Progenitor cell of endocrine pancreas (in vitro differentiated cells): ENCODE results near the gene AP2B1. TPM values are rescaled to one million over a fixed set of nuclear protein-coding genes. Genes with fewer than 3 reads are reported as not detected.

Experiments
- DNase-seq: peaks from one replicate; pipeline ENCODE4 v3.0.0; 2021; ENCODE audit warnings: low spot score; ENCODE audit not compliant: unreplicated experiment
- H3K27ac Mint-ChIP-seq: 2 replicates; pipeline ENCODE4 v1.8.0; 2021; ENCODE audit warnings: mild to moderate bottlenecking, moderate library complexity, mixed read lengths
- H3K27me3 Mint-ChIP-seq: 2 replicates; pipeline ENCODE4 v1.8.0; 2021; ENCODE audit warnings: mixed read lengths
- H3K36me3 Mint-ChIP-seq: 2 replicates; pipeline ENCODE4 v1.8.0; 2022; ENCODE audit warnings: mixed read lengths; ENCODE audit not compliant: insufficient read depth
- H3K4me1 Mint-ChIP-seq: 2 replicates; pipeline ENCODE4 v1.8.0; 2021; ENCODE audit warnings: low read depth, mixed read lengths
- H3K4me3 Mint-ChIP-seq: 2 replicates; pipeline ENCODE4 v1.8.0; 2021; ENCODE audit warnings: low read depth, mild to moderate bottlenecking, moderate library complexity, mixed read lengths
- H3K9me3 Mint-ChIP-seq: 2 replicates; pipeline ENCODE4 v1.8.0; 2021; ENCODE audit warnings: low read depth, mixed read lengths
- CTCF ChIP-seq: fragments of 200-600 bp; sonication (generic); IDR thresholded peaks from one replicate; pipeline ENCODE4 v1.5.0; 2021; ENCODE audit warnings: antibody characterized with exemption, mild to moderate bottlenecking; ENCODE audit not compliant: unreplicated experiment
- total RNA-seq: library from RNA; stranded (reverse); gene quantifications from 2 replicates; pipeline ENCODE4 v1.2.1, GENCODE V29; 2021

The AP2B1 gene
- total RNA-seq, 1 donor from 2014 or later, result 194 TPM

- Mint-ChIP-seq H3K36me3 (peaks cover 11% of the 10 kb centered on the region), H3K9me3 (no peaks in the 10 kb centered on the region), H3K4me1 (peaks cover 4% of the 10 kb centered on the region), H3K27me3 (peaks cover 3% of the 10 kb centered on the region), H3K27ac (no peak overlapping the region), H3K4me3 (no peak overlapping the region)
- no peak for DNase-seq
- TF ChIP-seq CTCF, result no peak
These were observed 139.2 kb downstream of the AP2B1 start for GRCh38 chr17:35726127-35726952.

- H3K4me3 Mint-ChIP-seq, result no peak overlapping the region
- H3K4me1 Mint-ChIP-seq, result peaks cover 4% of the 10 kb centered on the region
- H3K9me3 Mint-ChIP-seq, result no peaks in the 10 kb centered on the region
- H3K27ac Mint-ChIP-seq, result no peak overlapping the region
- DNase-seq, result no peak
- peaks cover 10% of the 10 kb centered on the region for H3K36me3 Mint-ChIP-seq
- no peak for TF ChIP-seq CTCF
- H3K27me3 Mint-ChIP-seq, result peaks cover 3% of the 10 kb centered on the region
These were observed 139.9 kb downstream of the AP2B1 start for GRCh38 chr17:35726953-35727460.

- TF ChIP-seq CTCF, result no peak
- Mint-ChIP-seq H3K27me3 (peaks cover 3% of the 10 kb centered on the region), H3K9me3 (no peaks in the 10 kb centered on the region), H3K36me3 (peaks cover 10% of the 10 kb centered on the region), H3K4me1 (peaks cover 4% of the 10 kb centered on the region), H3K4me3 (no peak overlapping the region), H3K27ac (no peak overlapping the region)
- no peak for DNase-seq
These were observed 140.5 kb downstream of the AP2B1 start for GRCh38 chr17:35727635-35728034.

GRCh38 chr17:35728551-35728950, 141.4 kb downstream of the AP2B1 start:
- no peak overlapping the region for H3K4me3 Mint-ChIP-seq
- H3K36me3 Mint-ChIP-seq, result peaks cover 10% of the 10 kb centered on the region

GRCh38 chr17:35729405-35729833, 142.3 kb downstream of the AP2B1 start:
- no peak for DNase-seq
- Mint-ChIP-seq H3K4me1 (peaks cover 4% of the 10 kb centered on the region), H3K9me3 (no peaks in the 10 kb centered on the region), H3K27ac (no peak overlapping the region), H3K27me3 (peaks cover 3% of the 10 kb centered on the region), H3K4me3 (no peak overlapping the region), H3K36me3 (peaks cover 7% of the 10 kb centered on the region)
- no peak for TF ChIP-seq CTCF

More at GRCh38 chr17:35728551-35728950, 141.4 kb downstream of the AP2B1 start:
- Mint-ChIP-seq H3K9me3 (no peaks in the 10 kb centered on the region), H3K4me1 (peaks cover 4% of the 10 kb centered on the region), H3K27ac (no peak overlapping the region), H3K27me3 (peaks cover 3% of the 10 kb centered on the region)
- no peak for TF ChIP-seq CTCF
- no peak for DNase-seq
